ENCODE results near the gene TPO.

TPO gene

DNA sequence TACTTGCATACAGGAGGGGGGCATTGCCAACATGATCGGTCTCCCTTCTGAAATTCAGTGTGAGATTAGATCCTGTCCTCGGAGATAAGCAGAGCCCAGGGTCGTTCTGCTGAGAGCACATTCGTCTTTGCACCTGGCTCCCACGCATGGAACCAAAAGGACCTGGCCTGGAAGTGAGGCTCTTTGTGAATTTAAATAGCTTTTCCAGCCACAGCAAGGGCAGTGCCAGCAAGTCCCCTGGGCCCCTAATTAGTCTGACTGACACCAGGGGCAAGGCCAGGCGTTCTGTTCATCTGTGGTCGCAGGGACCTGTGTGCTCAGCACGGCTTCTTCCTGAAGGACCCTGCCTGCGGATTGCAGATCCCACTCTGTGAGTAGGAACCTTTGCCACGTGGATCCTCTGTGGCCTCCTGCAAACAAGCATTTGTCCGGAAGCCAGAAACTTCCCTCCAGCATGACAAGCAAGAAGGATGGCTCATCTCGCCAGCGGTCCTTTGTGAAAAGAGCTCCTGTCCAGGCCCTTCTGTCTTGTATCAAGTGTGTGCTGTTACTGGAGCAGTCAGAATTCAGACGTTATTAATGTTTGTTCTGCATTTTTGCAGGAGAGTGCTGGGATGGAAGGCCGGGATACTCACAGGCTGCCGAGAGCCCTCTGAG lies 128.7 kb downstream of the TPO start:
- DNase-seq (ENCODE audit: low read depth in 2 of 2) = no peak
- no peak overlapping the region for H3K4me3 ChIP-seq (replicated peaks in 1 of 2; ENCODE audit: low read depth in 2 of 2, low read length in 2 of 2)
- TF ChIP-seq, protein P1, sequence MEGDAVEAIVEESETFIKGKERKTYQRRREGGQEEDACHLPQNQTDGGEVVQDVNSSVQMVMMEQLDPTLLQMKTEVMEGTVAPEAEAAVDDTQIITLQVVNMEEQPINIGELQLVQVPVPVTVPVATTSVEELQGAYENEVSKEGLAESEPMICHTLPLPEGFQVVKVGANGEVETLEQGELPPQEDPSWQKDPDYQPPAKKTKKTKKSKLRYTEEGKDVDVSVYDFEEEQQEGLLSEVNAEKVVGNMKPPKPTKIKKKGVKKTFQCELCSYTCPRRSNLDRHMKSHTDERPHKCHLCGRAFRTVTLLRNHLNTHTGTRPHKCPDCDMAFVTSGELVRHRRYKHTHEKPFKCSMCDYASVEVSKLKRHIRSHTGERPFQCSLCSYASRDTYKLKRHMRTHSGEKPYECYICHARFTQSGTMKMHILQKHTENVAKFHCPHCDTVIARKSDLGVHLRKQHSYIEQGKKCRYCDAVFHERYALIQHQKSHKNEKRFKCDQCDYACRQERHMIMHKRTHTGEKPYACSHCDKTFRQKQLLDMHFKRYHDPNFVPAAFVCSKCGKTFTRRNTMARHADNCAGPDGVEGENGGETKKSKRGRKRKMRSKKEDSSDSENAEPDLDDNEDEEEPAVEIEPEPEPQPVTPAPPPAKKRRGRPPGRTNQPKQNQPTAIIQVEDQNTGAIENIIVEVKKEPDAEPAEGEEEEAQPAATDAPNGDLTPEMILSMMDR (IDR thresholded peaks at IDR 0.05; ENCODE audit: low read depth, low read length) = no peak

DNA sequence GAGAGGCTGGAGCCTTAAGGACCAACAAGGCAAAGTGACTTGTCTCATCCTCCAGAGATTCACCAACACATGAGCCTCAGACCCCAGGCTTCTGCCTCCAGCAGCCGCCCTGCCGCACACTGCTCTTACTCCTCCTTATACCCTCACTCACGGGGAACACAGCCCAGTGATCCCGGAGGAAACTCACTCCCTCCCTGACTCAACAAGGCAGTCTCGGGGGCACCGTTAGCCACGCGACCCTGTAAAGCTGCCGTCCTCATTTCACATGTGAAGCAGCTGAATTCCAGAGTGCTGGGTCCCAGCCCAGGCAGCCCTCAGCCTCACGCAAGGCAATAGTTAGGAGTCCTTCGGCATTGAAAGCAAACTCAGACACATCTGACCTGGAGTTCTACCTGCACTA lies 129.7 kb downstream of the TPO start:
- TF ChIP-seq, protein P1 (IDR thresholded peaks at IDR 0.05; ENCODE audit: low read depth, low read length) = no peak
- H3K4me3 ChIP-seq (replicated peaks in 1 of 2; ENCODE audit: low read depth in 2 of 2, low read length in 2 of 2) = no peak overlapping the region
- DNase-seq (ENCODE audit: low read depth in 2 of 2) = no peak

DNA sequence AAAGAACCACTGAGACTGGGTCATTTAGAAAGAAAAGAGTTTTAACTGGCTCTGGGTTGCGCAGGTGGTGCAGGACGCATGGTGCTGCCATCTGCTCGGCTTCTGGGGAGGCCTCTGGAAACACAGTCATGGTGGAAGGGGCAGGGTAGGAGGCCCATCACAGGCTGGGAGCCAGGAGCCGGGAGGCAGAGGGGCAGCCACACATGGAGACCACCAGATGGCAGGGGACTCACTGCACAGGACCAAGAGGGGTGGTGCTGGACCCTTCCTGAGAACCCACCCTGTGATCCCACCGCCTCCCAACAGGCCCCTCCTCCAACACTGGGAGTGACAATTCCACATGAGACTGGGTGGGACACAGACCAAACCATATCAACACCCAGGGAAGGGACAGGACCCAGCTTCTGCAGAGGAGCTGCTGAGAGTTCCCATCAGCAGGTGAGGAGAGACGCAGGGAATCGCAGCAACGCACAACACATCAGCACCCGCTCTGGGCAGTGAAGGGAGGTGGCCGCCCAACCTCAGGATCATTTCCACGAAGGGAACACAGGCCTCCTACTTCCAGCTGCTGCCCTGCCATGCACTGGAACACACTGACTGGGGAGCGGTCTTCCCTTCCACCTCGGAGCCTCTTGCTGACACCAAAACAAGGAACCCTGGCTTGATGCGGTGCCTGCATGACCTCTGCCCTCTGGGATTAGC lies 130.7 kb downstream of the TPO start:
- DNase-seq (ENCODE audit: low read depth in 2 of 2) = no peak
- TF ChIP-seq, protein P1 (IDR thresholded peaks at IDR 0.05; ENCODE audit: low read depth, low read length) = no peak
- no peak overlapping the region for H3K4me3 ChIP-seq (replicated peaks in 1 of 2; ENCODE audit: low read depth in 2 of 2, low read length in 2 of 2)

DNA sequence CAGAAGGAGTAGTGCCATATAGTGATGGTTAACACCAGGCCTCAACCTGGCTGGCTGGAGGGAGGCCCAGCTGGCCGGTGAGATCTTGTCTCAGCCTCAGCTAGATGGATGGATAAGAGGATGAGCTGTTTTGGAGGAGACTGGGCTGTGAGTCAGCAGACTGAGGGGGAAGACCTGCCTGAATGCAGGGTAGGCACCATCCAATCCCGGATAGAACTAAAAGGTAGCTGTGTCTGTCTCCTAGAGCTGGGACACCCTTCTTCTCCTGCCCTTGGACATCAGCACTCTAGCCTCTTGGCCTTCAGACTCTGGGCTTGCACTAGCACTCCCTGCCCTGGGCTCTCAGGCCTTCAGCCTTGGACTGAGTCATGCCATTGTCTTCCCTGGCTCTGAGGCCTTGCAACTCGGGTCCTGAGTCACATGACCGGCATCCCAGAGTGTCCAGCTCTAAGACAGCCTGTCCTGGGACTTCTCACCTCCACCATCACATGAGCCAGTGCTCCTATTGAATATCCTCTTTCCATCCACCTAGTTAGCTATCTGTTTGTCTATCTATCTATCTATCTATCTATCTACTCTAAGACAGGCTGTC lies 131.3 kb downstream of the TPO start:
- TF ChIP-seq, protein P1 (IDR thresholded peaks at IDR 0.05; ENCODE audit: low read depth, low read length) = no peak
- no peak overlapping the region for H3K4me3 ChIP-seq (replicated peaks in 1 of 2; ENCODE audit: low read depth in 2 of 2, low read length in 2 of 2)
- peak; percentile 33 to 82 for DNase-seq (ENCODE audit: low read depth in 2 of 2)

DNA sequence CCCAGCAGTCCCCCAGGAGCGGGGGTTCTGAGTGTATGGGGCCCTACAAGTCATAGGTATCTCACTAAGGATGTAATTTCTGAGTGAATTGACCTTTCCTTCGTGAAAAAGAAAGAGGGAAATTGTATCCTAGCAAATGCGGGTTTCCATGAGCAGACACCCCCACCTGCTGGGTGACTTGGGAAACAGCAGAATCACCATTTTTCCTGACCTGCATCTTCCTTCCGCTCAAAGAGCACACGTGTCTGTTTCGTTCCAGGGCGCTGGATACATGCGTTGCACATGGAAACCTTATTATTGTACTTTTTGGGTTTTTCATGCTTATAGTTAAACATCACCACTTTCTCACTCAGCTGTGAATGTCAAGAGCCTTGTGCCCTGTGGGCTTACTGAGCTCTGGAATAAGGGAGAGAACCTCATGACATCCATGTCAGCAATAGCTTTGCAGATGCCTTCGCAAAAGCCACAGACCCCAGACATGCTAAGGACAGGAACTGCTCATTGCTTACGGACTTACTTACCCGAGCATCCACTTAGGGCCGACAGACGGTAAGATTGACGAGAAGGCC lies 132.8 kb downstream of the TPO start:
- peak; percentile 64 to 75 for DNase-seq (ENCODE audit: low read depth in 2 of 2)
- no peak overlapping the region for H3K4me3 ChIP-seq (replicated peaks in 1 of 2; ENCODE audit: low read depth in 2 of 2, low read length in 2 of 2)
- TF ChIP-seq, protein P1 (IDR thresholded peaks at IDR 0.05; ENCODE audit: low read depth, low read length) = peak; percentile 83

DNA sequence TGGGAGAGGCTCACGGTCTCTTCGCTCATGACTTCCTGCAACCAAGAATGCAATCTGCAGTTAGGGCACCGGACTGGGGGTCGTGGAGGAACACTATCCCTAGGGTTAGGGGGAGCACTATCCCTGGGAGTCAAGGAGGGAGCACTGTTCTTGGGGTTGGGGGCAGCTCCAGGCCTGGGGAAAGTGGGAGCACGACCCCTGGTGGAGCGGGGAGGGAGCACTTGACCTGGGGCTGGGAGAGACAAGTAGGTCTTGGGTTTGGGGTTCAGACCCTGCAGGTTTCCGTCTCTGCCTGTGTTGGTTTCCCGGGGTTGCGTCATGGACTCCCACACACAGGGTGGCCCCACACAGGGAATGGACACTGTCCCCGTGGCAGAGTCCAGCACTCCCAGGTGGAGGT lies 133.6 kb downstream of the TPO start:
- TF ChIP-seq, protein P1 (IDR thresholded peaks at IDR 0.05; ENCODE audit: low read depth, low read length) = peak; percentile 28
- DNase-seq (ENCODE audit: low read depth in 2 of 2) = no peak
- no peak overlapping the region for H3K4me3 ChIP-seq (replicated peaks in 1 of 2; ENCODE audit: low read depth in 2 of 2, low read length in 2 of 2)
